Gastroesophageal sphincter (tissue), 4 donors: ENCODE results near the gene AATK. TPM values are rescaled to one million over a fixed set of nuclear protein-coding genes. Genes with fewer than 3 reads are reported as not detected.

Experiments used
- ATAC-seq: fragments of 150-250 bp; one replicate; pipeline ENCODE4 v1.9.1; 2016; ENCODE audit warnings: mild to moderate bottlenecking, moderate library complexity
- H3K27ac ChIP-seq, 4 donors: fragments of 200-600 bp; sonication (generic) in 3 of 4; 1 replicate in 3 of 4; 2 replicates in 1 of 4; pipeline ENCODE4 v1.5.1; 2016 to 2019
- H3K27me3 ChIP-seq: fragments of 200-600 bp; sonication (generic); one replicate; pipeline ENCODE4 v1.5.1; 2019
- H3K36me3 ChIP-seq, 2 donors: fragments of 200-600 bp; sonication (generic); one replicate each; pipeline ENCODE4 v1.5.1; 2019; ENCODE audit warnings: control low read depth in 1 of 2
- H3K4me1 ChIP-seq, 3 donors: fragments of 200-600 bp; sonication (generic); 1 replicate in 2 of 3; 2 replicates in 1 of 3; pipeline ENCODE4 v1.5.1; 2016 to 2019; ENCODE audit warnings: control low read depth in 2 of 3
- H3K4me3 ChIP-seq, 2 donors: fragments of 200-600 bp; sonication (generic); one replicate each; pipeline ENCODE4 v1.5.1; 2019; ENCODE audit warnings: mild to moderate bottlenecking in 1 of 2, moderate library complexity in 1 of 2
- H3K9me3 ChIP-seq, 3 donors: fragments of 200-600 bp; sonication (generic); one replicate each; pipeline ENCODE4 v1.5.1; 2017 to 2019; ENCODE audit warnings: control low read depth in 2 of 3
- CTCF ChIP-seq, 4 experiments: fragments of 200-600 bp in 2 of 4; fragments of 450-650 bp in 2 of 4; sonication (generic) in 1 of 4; IDR thresholded peaks; one replicate each; pipeline ENCODE4 v1.5.1; 2017 to 2019; ENCODE audit warnings: antibody characterized with exemption in 4 of 4, mild to moderate bottlenecking in 2 of 4, moderate library complexity in 2 of 4
- EP300 ChIP-seq: sonication (generic); formaldehyde crosslinking; IDR thresholded peaks from one replicate; pipeline ENCODE4 v1.6.1; 2017; ENCODE audit warnings: antibody characterized with exemption, mild to moderate bottlenecking
- POLR2A ChIP-seq, 2 donors: fragments of 450-650 bp; IDR thresholded peaks; one replicate each; pipeline ENCODE4 v1.6.1; 2017; ENCODE audit warnings: antibody characterized with exemption in 2 of 2, mild to moderate bottlenecking in 2 of 2, moderate library complexity in 1 of 2
- POLR2AphosphoS5 ChIP-seq: sonication (generic); formaldehyde crosslinking; IDR thresholded peaks from one replicate; pipeline ENCODE4 v1.6.1; 2017; ENCODE audit warnings: antibody characterized with exemption
- WGBS, 2 donors: methylation state at CpG; one replicate each; pipeline ENCODE4 v1.1.5; 2018; ENCODE audit warnings: low coverage in 1 of 2; 5-methylcytosine and 5-hydroxymethylcytosine counted together
- total RNA-seq, 4 donors: library from RNA; depleted of rRNA; stranded (reverse); fragments of >200 nt; gene quantifications; one replicate each; pipeline ENCODE4 v1.1.0, GENCODE V29; 2016

AATK gene
- total RNA-seq, 4 donors from 2014 or later: 14.5 to 28.0 (median 22.1) TPM

- no peak for TF ChIP-seq EP300
- no peak for TF ChIP-seq POLR2A (IDR thresholded peaks at IDR 0.05)
- no peak for TF ChIP-seq POLR2AphosphoS5
- TF ChIP-seq CTCF (IDR thresholded peaks at IDR 0.05): no peak
- Histone ChIP-seq H3K27ac (no peak overlapping the region), H3K36me3 (peaks cover 0 to 100% of the 10 kb centered on the region in 2 donors), H3K9me3 (no peaks in the 10 kb centered on the region), H3K27me3 (no peaks in the 10 kb centered on the region), H3K4me3 (no peak overlapping the region), H3K4me1 (no peaks in the 10 kb centered on the region)
- no peak for ATAC-seq
- 40% methylated on average over 1 of the region's 9 CpGs; no CpG with 5 or more reads in 1 of the 2 donors for WGBS, 2 donors
These were observed 57.8 kb downstream of the AATK start for GRCh38 chr17:81108220-81108619.

GRCh38 chr17:81106716-81107115 is 59.3 kb downstream of the AATK start:
- Histone ChIP-seq H3K27me3 (no peaks in the 10 kb centered on the region), H3K4me3 (no peak overlapping the region), H3K4me1 (peaks cover 0 to 4% (median 0%) of the 10 kb centered on the region in 3 donors), H3K36me3 (peaks cover 0 to 98% of the 10 kb centered on the region in 2 donors), H3K27ac (no peak overlapping the region), H3K9me3 (no peaks in the 10 kb centered on the region)
- no CpG with 5 or more reads among the region's 24 CpGs for WGBS, 2 donors
- ATAC-seq: no peak
- TF ChIP-seq POLR2A (IDR thresholded peaks at IDR 0.05) (no peak), POLR2AphosphoS5 (no peak), CTCF (IDR thresholded peaks at IDR 0.05) (no peak), EP300 (no peak)

- Histone ChIP-seq H3K27me3 (no peaks in the 10 kb centered on the region), H3K4me3 (no peak overlapping the region), H3K9me3 (no peaks in the 10 kb centered on the region), H3K36me3 (peaks cover 0 to 90% of the 10 kb centered on the region in 2 donors), H3K4me1 (peaks cover 0 to 15% (median 3%) of the 10 kb centered on the region in 3 donors), H3K27ac (no peak overlapping the region)
- no CpG with 5 or more reads among the region's 20 CpGs for WGBS, 2 donors
- no peak for ATAC-seq
- TF ChIP-seq CTCF (IDR thresholded peaks at IDR 0.05) (no peak), EP300 (no peak), POLR2AphosphoS5 (no peak), POLR2A (IDR thresholded peaks at IDR 0.05) (no peak)
These were observed 62.6 kb downstream of the AATK start for GRCh38 chr17:81103379-81103778.

GRCh38 chr17:81102869-81103268 is 63.2 kb downstream of the AATK start:
- H3K4me3 ChIP-seq: no peak overlapping the region
- H3K9me3 ChIP-seq: no peaks in the 10 kb centered on the region
- no peak for ATAC-seq
- no peak for TF ChIP-seq EP300
- TF ChIP-seq POLR2A (IDR thresholded peaks at IDR 0.05): no peak
- no peaks in the 10 kb centered on the region for H3K27me3 ChIP-seq
- H3K27ac ChIP-seq: no peak overlapping the region
- H3K4me1 ChIP-seq: peaks cover 0 to 20% (median 8%) of the 10 kb centered on the region in 3 donors
- H3K36me3 ChIP-seq: peaks cover 0 to 85% of the 10 kb centered on the region in 2 donors
- 82% methylated on average over 4 of the region's 17 CpGs; no CpG with 5 or more reads in 1 of the 2 donors for WGBS, 2 donors

GRCh38 chr17:81102352-81102751 is 63.7 kb downstream of the AATK start:
- TF ChIP-seq EP300 (no peak), POLR2A (IDR thresholded peaks at IDR 0.05) (no peak), POLR2AphosphoS5 (no peak), CTCF (IDR thresholded peaks at IDR 0.05) (no peak)
- Histone ChIP-seq H3K4me3 (no peak overlapping the region), H3K4me1 (peaks cover 0 to 25% (median 13%) of the 10 kb centered on the region in 3 donors), H3K36me3 (peaks cover 0 to 79% of the 10 kb centered on the region in 2 donors), H3K27me3 (no peaks in the 10 kb centered on the region), H3K27ac (no peak overlapping the region), H3K9me3 (no peaks in the 10 kb centered on the region)
- 86% methylated on average over 6 of the region's 12 CpGs; no CpG with 5 or more reads in 1 of the 2 donors for WGBS, 2 donors
- ATAC-seq: no peak
